HG03135 (cell line): ENCODE results near the gene S100PBP.
A peak's percentile ranks its signal among the peaks of the same experiment; 100 is the strongest.

ENCODE experiments used
- ATAC-seq: cut with Tn5 transposase; IDR thresholded peaks from one replicate; pipeline ENCODE4 v1.9.1; 2021; ENCODE audit warnings: mild to moderate bottlenecking, moderate library complexity; ENCODE audit not compliant: unreplicated experiment

The S100PBP gene

GRCh38 chr1:32817159-32817814 lies at the start of gene S100PBP, which contains the start of gene YARS1:
Gene S100PBP (plus strand): TSS chr1:32817653. CDS start chr1:32826100, 8,447 bp downstream.
Gene YARS1 (minus strand): TSS chr1:32817358. CDS start chr1:32817244, 114 bp downstream.
- peak; percentile 88 for ATAC-seq

DNA sequence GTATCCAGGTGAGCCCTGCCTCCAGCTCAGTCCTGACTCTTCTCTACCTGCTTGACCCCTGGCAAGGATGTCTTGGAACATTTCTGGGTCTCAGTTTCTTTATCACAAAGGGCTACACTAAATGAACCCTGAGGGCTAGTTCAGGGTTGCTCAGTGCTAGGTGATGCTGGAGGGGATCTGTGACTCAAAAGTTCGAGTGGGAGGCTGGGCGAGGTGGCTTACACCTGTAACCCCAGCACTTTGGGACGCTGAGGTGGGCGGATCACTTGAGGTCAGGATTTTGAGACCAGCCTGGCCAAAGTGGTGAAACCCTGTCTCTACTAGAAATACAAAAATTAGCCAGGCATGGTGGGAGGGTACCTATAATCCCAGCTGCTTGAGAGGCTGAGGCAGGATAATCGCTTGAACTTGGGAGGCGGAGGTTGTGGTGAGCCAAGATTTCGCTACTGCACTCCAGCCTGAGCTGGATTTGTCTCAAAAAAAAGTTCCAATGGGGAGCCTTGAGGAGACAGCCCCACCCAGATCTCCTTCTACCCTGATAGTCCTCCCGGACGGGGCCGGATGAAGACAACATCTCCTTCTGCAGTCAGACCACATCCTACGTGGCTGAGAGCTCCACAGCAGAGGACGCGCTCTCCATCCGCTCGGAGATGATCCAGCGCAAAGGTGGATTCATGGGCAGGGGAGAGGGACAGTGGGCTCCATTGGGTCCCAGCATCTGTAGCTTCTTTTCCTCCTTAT lies 49.2 kb upstream of the S100PBP start:
- ATAC-seq = no peak

DNA sequence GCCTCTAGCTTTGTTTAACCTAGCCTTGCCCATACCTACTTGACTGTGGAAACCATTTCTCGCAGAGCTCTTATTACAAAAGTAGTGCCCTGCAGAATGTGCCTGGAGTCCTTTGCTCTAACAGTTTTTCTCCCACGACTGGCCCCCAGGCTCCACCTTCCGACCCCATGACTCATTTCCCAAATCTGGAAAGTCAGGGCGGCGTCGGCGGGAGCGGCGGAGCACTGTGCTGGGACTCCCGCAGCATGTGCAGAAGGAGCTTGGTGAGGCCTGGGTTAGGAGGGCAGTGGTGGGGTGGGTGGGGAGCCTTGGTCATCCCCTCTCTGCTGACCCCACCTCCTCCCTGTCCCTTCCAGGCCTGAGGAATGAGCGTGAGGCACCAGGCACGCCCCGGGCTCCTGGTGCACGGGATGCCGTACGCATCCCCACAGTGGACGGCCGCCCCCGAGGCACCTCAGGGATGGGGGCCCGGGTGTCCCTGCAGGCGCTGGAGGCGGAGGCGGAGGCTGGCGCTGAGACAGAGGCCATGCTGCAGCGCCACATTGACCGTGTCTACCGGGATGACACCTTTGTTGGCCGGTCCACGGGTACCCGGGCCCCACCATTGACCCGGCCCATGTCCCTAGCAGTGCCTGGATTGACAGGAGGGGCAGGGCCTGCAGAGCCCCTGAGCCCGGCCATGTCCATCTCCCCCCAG lies 47.8 kb upstream of the S100PBP start:
- no peak for ATAC-seq

GRCh38 chr1:32770221-32770731 lies 47.2 kb upstream of the S100PBP start:
- ATAC-seq = no peak

- ATAC-seq = no peak
Measured at GRCh38 chr1:32770741-32771548, 46.5 kb upstream of the S100PBP start.

GRCh38 chr1:32771561-32772280 lies 45.7 kb upstream of the S100PBP start:
- ATAC-seq = no peak

- no peak for ATAC-seq
Measured at GRCh38 chr1:32772281-32773017, 45.0 kb upstream of the S100PBP start.

- no peak for ATAC-seq
Measured at GRCh38 chr1:32773018-32773763, 44.3 kb upstream of the S100PBP start.

GRCh38 chr1:32773764-32774463 lies 43.5 kb upstream of the S100PBP start:
- no peak for ATAC-seq

DNA sequence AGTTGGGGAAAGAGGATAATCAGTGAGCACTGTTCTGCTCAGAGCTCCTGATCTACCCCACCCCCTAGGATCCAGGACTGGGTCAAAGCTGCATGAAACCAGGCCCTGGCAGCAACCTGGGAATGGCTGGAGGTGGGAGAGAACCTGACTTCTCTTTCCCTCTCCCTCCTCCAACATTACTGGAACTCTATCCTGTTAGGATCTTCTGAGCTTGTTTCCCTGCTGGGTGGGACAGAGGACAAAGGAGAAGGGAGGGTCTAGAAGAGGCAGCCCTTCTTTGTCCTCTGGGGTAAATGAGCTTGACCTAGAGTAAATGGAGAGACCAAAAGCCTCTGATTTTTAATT lies 43.0 kb upstream of the S100PBP start:
- ATAC-seq = no peak

DNA sequence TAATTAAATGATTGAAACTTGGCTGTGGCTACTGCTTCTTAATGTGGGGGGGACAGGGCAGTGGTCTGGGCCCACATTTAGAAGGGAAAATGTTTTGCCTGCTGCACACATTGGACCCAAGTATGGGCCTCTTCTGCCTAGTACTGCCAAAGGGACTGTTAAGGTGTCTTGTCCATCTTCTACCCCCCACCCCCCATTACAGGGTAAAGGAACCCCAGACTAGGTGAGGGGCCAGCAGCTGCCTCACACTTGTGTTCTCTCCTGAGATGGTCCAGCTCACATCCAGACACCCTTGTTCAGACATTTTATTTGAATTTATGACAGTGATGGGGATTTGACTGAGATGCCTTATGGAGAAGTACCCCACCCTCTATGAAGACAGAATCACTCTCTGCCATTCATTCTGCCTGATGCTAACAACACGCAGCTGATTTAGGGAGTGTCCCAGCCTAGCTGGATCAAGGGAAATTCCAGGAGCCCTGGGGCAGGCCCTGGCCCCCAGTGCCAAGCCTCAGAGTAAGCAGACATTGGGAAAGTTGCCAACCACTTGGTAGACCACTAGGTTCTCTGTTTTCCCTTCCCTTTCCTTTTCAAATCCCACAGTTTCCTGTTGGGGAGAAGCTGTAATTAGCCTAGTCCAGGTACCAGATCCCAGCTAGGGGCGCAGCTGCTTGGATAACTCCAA lies 42.4 kb upstream of the S100PBP start:
- no peak for ATAC-seq

DNA sequence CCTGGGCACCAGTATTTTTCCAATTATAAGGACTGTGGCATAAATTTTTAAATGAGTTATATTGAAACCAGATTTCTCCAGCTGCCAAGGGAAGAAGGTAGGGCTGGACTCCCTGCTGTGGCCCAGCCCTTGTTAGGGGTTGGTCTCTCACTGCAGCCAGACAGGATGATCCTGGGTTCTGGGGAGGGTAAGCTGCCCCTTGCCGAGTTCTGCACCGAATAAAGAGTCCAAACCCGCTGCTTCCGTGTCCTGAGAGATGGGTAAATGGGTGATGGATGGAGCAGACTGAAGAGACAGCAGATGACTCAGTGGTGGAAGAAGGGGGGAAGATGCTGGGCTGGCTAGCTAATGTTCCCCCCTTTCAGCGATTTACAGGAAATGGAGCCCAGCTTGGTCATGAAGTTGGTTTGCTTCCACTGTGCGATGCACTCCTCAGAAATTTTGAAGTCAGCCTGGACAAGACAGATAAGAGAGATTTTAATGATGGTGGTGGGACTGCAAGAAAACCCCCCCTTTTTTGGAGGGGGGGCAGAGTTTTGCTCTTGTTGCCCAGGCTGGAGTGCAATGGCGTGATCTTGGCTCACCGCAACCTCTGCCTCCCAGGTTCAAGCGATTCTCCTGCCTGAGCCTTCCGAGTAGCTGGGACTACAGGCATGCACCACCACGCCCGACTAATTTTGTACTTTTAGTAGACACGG lies 41.7 kb upstream of the S100PBP start:
- ATAC-seq = no peak

GRCh38 chr1:32779242-32779641 lies 38.2 kb upstream of the S100PBP start:
- no peak for ATAC-seq

- no peak for ATAC-seq
Measured at GRCh38 chr1:32780005-32780404, 37.4 kb upstream of the S100PBP start.

GRCh38 chr1:32780628-32781234 lies 36.7 kb upstream of the S100PBP start:
- no peak for ATAC-seq

- no peak for ATAC-seq
Measured at GRCh38 chr1:32782086-32782485, 35.4 kb upstream of the S100PBP start.

DNA sequence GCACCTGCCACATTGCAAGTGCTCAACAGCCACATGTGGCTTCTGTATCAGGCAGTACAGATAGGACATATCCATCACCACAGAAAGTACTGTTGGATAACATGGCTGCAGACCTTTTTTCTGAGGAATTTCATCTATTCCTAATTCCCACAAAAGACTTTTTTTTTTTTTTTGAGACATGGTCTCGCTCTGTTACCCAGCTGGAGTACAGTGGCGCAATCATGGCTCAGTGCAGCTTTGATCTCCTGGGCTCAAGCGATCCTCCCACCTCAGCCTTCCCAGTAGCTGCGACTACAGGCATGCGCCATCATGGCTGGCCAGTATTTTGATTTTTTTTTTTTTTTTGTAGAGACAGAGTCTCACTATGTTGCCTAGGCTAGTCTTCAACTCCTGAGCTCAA lies 33.6 kb upstream of the S100PBP start:
- no peak for ATAC-seq
